ENCODE measurements around the gene NUDT8.
"Not testable (repeated sequence)": the region's sequence is repeated elsewhere in the genome, so short reads cannot be mapped to it uniquely, and the experiment has no call there.

NUDT8 gene

DNA sequence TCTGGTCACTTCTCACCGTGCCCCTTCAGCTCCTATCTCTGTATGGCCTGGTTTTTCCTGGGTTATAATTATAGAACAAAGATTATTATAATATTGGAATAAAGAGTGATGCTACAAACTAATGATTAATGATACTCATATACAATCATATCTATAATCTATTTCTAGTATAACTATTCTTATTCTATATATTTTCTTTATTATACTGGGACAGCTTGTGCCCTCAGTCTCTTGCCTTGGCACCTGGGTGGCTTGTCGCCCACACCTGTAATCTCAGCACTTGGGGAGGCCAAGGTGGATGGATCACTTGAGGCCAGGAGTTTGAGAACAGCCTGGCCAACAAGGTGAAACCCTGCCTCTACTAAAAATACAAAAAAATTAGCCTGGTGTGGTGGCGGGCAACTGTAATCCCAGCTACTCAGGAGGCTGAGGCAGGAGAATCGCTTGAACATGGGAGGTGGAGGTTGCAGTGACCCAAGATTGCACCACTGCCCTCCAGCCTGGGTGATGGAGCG is 30.0 kb upstream of the NUDT8 start:
- DNase-seq (ENCODE audit: low read depth) = not testable (repeated sequence)

DNA sequence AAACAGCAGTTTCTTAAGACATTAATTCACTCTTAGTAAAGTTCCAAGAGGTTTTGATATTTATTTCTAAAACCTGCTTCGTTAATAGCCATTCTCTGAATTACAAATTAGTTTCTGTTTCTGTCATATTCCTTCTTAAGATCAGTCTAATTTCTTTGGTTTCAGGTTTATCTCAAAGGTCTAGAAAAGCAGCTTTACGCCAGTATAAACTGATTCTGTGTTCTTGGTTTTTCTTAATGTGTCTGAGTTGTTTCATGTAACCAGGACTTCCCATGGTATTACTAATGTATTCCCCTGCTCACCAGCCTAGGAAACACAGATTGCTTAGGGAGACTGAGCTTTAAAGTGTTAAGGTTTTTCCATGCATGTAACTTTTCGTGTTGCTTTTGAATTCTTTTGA is 27.6 kb upstream of the NUDT8 start:
- DNase-seq (ENCODE audit: low read depth) = no peak

DNA sequence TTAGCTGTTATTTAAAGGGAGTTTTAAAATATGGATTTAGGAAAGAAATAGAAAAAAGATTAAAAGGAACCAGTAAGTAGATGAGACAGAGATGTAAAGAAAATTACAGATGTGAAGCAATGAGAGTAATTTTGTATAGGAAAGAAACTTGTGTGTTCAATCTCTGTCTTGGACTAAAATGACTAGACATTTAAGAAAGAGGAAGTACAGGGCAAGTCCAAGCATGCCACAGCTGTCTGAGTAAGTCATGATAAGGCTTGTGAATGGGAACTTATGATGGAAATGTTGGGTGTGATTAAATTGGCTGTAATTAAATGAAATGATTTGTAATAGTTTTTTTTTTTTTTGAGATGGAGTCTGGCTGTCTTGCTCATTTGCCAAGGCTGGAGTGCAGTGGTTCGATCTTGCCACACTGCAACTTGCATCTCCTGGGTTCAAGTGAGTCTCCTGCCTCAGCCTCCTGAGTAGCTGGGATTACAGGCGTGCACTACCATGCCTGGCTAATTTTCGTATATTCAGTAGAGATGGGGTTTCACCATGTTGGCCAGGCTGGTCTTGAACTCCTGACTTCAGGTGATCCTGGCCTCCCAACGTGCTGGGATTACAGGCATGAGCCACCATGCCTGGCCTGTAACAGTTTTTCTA is 26.7 kb upstream of the NUDT8 start:
- no peak for DNase-seq (ENCODE audit: low read depth)

DNA sequence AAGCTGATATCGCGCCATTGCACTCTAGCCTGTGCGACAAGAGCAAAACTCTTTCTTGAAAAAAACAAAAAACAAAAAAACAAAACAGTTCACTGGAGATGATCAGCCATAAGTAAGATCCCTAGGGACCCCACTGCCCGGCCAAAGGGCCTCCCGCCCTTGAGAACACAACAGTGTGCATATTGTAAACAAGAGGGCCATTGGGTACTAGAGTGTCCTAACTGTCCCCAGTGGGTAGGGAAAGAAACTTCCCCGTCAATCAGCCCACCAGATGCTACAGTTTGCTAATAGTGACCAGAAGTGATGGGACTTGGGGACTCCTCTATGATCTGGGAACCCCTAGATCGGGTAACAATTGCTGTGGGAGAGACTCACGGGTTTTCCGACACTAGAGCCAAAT is 24.5 kb upstream of the NUDT8 start:
- DNase-seq (ENCODE audit: low read depth) = no peak

DNA sequence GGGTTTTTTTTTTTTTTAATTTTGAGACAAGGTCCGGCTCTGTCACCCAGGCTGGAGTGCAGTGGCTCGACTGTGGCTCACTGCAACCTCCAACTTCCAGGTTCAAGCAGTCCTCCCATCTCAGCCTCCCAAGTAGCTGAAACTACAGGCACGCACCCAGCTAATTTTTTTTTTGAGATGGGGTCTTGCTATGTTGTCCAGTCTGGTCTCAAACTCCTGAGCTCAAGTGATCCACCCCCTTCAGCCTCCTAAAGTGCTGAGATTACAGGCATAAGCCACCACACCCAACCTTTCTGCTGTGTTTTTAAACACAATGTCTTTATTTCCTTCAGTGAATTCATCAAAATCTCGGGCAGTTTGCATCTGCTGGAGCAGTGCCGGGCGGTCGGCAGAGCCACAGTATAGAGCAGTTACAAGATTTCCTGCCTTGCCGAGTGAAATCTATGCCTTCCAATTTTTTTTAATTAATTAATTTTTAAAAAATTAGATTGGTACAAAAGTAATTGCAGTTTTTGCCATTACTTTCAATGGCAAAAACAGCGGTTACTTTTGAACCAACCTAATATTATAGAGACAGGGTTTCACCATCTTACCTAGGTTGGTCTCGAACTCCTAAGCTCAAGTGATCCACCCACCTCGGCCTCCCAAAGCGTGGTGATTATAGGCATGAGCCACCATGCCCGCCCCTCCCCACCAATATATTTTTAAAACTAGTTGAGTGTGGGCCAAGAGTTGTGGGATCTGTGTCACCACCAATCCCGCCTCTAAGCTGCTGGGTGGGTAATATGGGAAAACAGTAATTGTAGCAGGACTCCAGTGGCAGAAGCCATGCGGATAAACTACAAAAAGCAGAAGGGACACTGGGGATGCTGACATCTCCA is 23.5 kb upstream of the NUDT8 start:
- DNase-seq (ENCODE audit: low read depth) = no peak

DNA sequence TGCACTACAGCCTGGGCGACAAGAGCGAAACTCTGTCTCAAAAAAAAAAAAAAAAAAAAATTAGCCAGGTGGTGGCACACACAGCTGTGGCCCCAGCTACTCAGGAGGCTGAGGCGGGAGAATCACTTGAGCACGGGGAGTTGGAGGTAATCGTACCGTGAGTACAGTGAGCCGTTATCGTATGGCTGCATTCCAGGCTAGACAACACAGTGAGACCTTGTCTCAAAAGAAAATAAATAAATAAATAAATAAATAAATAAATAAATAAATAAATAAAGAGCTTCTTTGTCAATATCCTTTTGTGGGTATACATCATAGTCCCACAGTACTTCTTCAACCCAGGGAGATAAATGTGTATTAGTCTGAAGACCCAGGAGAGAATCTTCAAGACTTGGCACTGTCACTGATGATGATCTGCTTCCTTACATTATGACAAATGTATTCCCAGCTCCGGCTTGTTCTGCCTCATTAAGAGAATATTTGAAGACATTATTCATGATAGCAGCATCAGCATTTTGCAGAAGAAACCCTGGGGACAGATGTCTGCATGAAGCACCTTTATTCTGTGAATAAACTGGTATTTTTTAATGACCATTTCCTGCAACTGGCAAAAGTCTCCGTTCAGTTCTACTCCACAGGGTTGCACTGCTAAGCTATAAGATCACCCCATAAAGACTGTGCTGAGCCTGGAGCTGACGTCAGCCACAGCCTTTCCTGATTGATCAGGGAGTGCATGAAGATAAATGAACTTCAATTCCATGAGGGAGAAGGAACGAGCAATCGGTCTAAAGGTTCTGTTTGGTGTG is 22.4 kb upstream of the NUDT8 start:
- DNase-seq (ENCODE audit: low read depth) = no peak

DNA sequence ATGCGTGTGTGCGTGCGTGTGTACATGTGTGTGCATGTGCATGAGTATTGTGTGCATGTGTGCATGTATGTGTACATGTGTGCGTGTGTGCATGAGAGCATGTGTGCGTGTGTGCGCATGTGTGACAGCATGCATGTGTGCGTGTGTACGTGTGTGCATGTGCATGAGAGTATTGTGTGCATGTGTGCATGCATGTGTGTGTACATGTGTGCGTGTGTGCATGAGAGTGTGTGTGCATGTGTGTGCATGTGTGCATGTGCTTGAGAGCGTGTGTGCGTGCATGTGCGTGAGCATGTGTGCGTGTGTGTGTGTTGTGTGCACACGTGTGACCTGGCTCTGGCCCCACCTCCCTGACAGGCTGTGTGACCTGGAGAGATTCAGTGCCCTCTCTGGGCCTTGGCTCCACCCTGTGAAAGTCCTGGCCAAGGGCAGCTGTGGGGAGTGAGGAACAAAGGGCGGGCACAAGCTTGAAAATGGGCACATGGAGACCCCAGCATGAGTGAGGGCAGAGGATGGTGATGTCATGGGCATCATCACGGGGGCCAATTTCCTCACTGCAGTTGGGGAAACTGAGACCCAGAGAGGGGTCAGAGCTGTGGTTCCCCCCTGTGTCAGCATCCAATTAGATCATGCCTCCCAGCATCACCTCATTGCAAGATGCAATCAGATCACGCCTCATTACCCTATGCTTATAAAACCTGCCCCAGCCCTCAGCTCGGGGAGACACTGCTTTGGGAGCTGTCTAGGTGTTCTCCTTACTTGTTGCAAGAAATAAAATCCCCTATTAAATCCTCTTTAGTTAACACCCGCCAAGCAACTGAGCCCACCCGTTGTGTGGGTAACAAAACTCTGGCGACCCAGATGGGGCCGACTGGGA is 20.1 kb upstream of the NUDT8 start:
- no peak for DNase-seq (ENCODE audit: low read depth)

DNA sequence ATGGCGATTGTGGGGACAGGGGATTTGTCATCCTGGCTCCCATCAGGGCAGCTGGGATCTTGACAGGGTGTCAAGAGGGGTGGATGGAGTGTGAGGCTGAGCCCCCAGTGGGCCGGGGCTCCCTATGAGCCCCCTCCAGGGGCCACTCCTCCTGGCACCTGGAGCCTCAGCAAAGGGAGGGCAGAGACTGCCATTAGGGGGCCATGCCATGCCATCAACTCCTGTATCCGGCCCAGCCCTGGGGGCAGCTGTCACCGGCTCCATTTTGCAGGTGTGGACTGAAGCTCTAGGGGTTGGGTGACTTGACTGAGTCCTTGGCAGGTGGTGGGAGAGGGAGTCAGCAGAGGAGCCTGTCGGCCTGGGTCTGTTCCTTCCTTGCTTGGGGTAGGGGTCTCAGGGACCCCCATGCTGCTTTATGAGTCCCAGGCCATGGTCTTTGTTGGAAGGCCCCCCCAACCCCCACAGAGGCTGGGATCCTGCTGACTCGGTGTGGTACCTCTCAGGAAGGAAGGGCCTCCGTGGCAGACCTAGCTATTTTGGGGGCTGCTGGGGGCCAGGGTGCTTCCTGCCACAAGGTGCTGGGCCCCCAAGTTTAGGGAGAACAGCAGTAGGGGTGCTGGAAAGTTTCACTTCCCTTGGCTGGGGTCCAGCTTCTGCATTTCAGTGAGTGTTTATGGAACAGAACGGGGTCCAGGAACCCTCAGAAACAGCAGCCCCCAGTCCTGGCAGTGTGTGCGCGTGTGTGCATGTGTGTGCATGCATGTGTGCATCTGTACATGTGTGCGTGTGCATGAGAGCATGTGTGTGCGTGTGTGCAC is 19.3 kb upstream of the NUDT8 start:
- DNase-seq (ENCODE audit: low read depth) = no peak

DNA sequence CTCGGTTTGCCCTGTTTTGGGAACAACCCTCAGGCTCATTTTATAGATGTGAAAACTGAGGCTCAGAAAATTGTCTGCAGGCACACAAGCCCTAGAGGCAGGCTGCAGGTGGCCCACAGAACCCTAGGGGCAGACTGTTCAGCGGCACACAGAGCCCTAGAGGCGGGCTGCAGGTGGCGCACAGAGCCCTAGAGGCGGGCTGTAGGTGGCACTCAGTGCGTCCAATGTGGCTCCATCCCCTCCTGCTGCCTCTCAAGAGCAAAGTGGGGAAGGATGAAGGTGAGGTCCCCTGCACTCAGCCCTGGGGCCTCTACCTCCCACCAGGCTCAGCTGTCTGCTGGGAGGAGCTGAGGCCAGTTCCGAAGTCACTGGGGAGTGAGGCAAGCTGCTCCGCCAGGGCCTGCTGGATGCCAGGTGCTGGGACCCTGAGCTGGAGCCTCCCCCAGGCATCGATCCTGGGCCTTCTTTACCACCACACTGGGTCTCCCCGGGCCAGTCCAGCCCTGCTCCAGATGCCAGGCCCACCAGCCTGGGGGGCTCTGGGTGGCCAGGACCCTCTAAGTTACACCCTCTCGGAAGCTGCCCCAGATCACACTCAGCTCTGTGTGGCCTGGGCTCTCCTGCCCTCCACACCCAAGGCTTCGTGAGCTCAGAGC is 18.5 kb upstream of the NUDT8 start:
- no peak for DNase-seq (ENCODE audit: low read depth)

DNA sequence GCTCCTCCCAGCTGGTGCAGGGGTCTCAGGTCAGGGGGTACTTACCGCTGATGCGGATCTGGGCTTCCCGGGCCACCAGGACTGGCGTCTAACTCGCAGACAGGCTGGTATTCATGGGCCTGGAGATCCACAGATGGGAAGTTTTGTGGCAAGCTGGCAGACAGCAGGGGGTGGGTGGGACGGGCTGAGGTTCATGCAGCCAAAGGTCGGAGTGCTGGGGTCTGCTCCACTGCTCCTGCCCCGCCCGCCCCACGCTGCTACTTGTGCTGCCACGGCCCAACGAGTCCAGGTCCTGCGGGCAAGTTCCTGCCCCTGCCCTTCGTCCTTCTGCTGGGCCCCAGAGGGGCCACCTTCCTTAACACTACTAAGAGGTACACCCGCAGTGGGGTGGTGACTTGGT is 17.7 kb upstream of the NUDT8 start:
- no peak for DNase-seq (ENCODE audit: low read depth)

DNA sequence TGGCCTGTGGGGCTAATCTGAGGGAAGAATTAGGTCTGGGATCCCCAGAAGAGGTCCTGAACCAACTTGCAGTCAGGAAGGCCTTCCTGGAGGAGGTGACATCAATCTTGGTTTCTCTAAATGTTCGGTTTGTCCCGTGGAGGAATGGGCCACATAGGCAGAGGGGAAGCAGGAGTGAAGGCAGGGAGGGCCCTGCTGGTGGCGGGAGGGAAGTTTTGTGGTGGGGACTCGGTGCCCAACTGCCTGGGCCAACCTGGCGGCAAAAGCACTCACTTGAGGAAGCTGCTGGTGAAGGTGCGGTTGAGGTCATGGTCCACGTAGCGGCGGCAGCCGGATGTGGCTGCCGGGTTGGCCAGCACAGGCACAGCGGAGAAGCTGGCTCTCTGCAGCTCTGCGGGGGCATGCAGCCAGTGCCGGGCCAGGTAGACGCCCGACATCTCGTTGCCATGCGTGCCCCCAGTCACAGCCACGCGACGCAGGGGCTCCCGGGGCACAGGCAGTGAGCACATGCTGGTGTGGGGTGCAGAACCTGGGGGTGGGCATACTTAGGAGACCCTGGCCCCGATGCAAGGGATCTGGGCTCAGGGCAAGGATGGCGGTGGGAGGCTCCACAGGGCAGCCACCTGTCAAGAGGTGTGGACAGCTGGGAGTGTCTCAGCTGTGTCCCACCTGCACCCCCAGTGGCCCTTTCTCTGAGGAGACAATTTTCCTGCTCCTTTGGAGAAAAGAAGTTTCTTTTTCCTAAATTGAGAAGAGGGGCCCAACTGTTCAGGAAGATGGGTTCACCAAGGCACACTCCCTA is 17.0 kb upstream of the NUDT8 start:
- DNase-seq (ENCODE audit: low read depth) = no peak

DNA sequence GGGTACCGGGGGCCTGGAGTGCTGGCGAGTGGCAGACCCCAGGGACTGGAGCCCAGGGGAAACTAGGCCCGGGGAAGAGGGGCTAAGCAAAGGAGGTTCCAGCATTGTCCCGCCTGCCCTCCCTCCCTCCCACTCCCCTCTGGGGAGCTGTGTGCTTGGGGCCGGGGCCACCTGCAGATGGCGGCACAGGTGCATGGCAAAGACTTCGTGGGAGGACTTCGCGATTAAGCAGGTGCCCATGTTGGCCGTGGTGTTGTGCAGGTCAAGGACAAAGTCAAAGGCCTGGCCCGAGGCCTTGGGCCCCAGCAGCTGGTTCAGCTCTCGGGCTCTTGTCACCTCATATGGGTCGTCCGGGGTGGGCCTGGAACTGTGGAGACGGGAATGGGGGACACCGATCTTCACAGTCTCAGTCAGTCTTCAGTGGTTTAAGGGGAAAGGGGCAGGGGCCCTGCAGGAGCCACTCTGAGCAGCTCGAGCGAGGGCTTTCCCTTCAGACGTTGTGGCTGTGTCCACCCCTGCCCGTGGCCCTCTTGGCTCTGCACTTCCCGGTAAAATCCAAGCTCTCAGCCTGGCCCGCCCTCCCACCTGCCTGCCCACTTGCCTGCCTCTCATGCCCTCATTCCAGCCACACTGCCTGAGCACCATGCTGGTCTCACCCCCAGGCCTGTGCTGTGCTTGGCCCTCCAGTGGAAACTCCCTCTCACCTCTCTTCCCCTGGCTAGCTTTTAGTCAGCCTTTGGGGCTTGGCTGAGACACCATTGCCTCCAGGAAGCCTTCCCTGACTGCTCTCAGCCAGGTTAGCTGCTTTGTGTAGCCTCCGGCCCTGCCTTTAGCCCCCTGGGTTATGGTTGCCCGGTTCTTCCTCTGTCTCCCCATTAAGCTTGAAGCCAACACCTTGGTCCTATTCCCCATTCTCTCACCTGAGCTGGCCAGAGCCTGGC is 16.1 kb upstream of the NUDT8 start:
- DNase-seq (ENCODE audit: low read depth) = no peak

DNA sequence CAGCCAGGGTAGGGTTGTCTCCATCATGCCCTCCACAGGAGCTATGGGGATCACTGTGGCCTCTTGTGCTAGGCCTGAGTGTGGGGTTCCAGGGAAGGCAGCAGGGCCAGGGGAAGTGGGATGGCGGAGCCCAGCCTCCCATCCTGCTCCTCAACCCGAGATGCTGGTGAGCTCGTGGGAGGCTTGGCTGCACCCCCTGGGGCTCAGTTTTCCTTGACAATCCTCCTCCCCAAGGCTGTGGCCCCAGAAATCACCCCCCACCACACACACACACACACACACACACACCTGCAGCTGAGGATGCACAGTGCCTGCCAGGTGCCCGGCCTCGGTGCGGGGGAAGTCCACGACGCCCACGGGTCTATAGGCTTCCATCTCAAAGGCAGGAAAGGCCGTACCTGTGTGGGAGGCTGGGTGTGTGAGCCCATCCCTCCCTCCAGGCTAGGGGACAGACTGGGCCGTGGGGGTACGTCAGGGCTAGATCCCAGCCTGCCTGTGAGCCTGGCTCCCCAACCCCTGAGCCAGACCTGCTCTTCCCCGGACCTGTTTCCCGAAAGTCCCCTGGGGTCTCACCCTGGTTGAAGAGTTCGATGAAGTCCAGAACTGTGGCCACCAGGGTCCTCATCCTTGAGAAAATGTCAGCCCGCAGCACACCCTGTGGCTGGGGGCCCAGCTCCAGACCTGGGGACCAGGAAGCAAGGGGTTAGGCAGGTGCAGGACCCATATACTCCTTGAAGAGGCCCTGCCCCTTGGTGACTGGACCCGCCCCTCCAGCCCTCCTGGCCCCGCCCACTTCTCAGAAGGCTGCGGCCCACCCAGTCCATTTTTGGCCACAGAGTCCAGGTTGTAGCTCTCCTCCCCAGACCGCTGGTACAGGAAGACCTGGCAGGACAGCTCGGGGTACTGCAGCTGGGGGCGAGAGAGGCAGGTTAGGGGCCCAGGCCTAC is 15.0 kb upstream of the NUDT8 start:
- no peak for DNase-seq (ENCODE audit: low read depth)

DNA sequence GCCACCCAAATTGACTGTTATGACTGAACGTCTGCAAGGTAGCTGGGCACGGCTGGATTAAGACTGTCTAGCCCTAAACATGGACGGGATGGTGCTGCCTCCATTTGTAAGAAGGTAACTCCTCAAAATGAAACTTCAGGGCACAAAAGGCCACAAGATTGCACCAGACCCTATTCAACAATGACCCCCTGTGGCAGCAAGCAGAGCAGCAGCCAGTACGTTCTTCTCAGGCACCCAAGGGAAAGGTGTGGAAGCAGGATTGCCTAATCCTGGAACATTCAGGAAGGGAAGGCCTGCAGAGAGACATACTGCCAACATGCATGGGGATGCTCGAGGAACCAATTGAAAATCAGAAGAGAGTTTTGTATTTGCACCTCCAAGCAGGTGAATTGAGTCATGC is 14.3 kb upstream of the NUDT8 start:
- no peak for DNase-seq (ENCODE audit: low read depth)

DNA sequence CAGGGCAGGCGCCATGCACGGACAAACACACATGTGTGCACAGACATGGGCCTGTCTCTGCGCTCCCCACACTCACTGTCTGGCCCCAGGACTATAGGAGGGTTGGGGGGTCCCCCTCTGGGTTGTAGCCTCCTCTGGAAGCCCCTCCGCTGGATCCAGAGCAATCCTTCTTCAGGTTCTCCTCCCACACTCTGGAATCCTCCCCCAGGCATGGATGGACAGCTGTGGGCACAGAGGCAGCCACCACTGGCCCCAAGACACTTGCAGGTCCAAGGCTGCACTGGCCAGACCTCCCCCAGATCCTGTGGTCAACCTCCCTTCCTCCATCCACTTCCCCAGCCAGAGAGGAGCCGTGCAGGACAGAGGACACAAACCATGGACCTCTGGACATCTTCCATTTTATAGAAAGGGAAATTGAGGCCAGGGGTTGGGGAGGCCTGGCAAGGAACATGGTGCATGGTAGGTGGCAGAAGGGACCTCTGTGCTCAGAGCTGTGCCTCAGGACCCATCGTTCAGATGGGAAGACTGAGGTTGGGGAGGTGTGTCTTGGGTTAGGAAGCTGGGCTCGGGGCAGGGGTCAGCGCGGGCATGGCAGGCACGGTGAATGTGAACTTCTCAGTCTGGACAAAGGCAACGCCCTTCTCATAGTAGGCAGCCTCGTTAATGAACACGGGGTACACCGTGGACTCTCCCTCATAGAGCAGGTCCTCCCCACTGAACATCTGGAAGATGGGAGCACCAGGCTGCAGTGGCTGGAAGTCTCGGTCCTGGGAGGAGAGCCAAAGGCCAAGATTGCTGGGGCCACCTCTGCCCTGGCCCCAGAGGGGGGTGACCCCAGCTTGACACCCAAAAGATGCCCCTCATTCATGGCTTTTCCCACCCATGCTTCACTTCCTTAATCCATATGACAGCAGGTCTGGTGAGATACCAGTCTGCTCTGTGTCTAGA is 12.7 kb upstream of the NUDT8 start:
- DNase-seq (ENCODE audit: low read depth) = no peak
